ENCODE measurements around the gene DEFB114. TPM values are rescaled to one million over a fixed set of nuclear protein-coding genes. Genes with fewer than 3 reads are reported as not detected.

DEFB114 gene
- total RNA-seq, 2 experiments from 2014 or later: not detected

GRCh38 chr6:49913636-49914375 lies 50.2 kb downstream of the DEFB114 start:
- BruUV-seq (replicated peaks): no TSS peak
- H3K27ac ChIP-seq (ENCODE audit: low read depth, low read length, poor library complexity, severe bottlenecking): no peak overlapping the region
- H2AFZ ChIP-seq (ENCODE audit: low read length): no peak overlapping the region
- ChIA-PET POLR2A (no interaction called here), CTCF (ENCODE audit: unreplicated experiment) (interaction anchor here (0.6 kb wide), 1 partner anchor 333 kb away, joined by 3 read pairs; no protein-coding TSS in a partner anchor)
- no peak overlapping the region for H3K4me3 ChIP-seq (ENCODE audit: low read depth, low read length, poor library complexity, severe bottlenecking)
- H3K36me3 ChIP-seq (ENCODE audit: insufficient read depth, low read length): no peaks in the 10 kb centered on the region
- intact Hi-C loops (cut with micrococcal nuclease; ENCODE audit: unreplicated experiment): no loop called here
- H3K9me2 ChIP-seq (ENCODE audit: insufficient read depth, low read length): no peaks in the 10 kb centered on the region
- no peaks in the 10 kb centered on the region for H3K79me2 ChIP-seq (ENCODE audit: insufficient read depth, low read depth, low read length)
- DNase-seq (ENCODE audit: low spot score): no peak
- H3K4me2 ChIP-seq (ENCODE audit: low read length): no peak overlapping the region
- no peaks in the 10 kb centered on the region for H3K4me1 ChIP-seq (ENCODE audit: insufficient read depth, low read length, poor library complexity, severe bottlenecking)
- H3K9me3 ChIP-seq (ENCODE audit: low read length): no peaks in the 10 kb centered on the region
- H4K20me1 ChIP-seq (ENCODE audit: insufficient read depth, low read length): no peaks in the 10 kb centered on the region
- no peak for TF ChIP-seq EZH2phosphoT487 (IDR thresholded peaks at IDR 0.05; ENCODE audit: borderline replicate concordance, low read depth, low read length)
- no peak for TF ChIP-seq CTCF (conservative IDR thresholded peaks at IDR 0.05; ENCODE audit: low read length)

- H3K27ac ChIP-seq (ENCODE audit: low read depth, low read length, poor library complexity, severe bottlenecking): no peak overlapping the region
- no peaks in the 10 kb centered on the region for H3K9me3 ChIP-seq (ENCODE audit: low read length)
- no peaks in the 10 kb centered on the region for H4K20me1 ChIP-seq (ENCODE audit: insufficient read depth, low read length)
- no peak for DNase-seq (ENCODE audit: low spot score)
- H3K4me3 ChIP-seq (ENCODE audit: low read depth, low read length, poor library complexity, severe bottlenecking): no peak overlapping the region
- no peaks in the 10 kb centered on the region for H3K4me1 ChIP-seq (ENCODE audit: insufficient read depth, low read length, poor library complexity, severe bottlenecking)
- intact Hi-C loops (cut with micrococcal nuclease; ENCODE audit: unreplicated experiment): no loop called here
- no peak overlapping the region for H3K4me2 ChIP-seq (ENCODE audit: low read length)
- H3K36me3 ChIP-seq (ENCODE audit: insufficient read depth, low read length): no peaks in the 10 kb centered on the region
- no peak overlapping the region for H2AFZ ChIP-seq (ENCODE audit: low read length)
- ChIA-PET CTCF (ENCODE audit: unreplicated experiment) (no interaction called here), POLR2A (interaction anchor here (0.8 kb wide), 1 partner anchor 8 kb away, joined by 3 read pairs; no protein-coding TSS in a partner anchor)
- H3K79me2 ChIP-seq (ENCODE audit: insufficient read depth, low read depth, low read length): no peaks in the 10 kb centered on the region
- TF ChIP-seq EZH2phosphoT487 (IDR thresholded peaks at IDR 0.05; ENCODE audit: borderline replicate concordance, low read depth, low read length) (no peak), CTCF (conservative IDR thresholded peaks at IDR 0.05; ENCODE audit: low read length) (no peak)
- BruUV-seq (replicated peaks): no TSS peak
- H3K9me2 ChIP-seq (ENCODE audit: insufficient read depth, low read length): no peaks in the 10 kb centered on the region
These were observed 51.8 kb downstream of the DEFB114 start for GRCh38 chr6:49912196-49912595.

GRCh38 chr6:49911252-49911651 lies 52.7 kb downstream of the DEFB114 start:
- H3K27ac ChIP-seq (ENCODE audit: low read depth, low read length, poor library complexity, severe bottlenecking): no peak overlapping the region
- ChIA-PET POLR2A (no interaction called here), CTCF (ENCODE audit: unreplicated experiment) (no interaction called here)
- no peak for DNase-seq (ENCODE audit: low spot score)
- H3K9me2 ChIP-seq (ENCODE audit: insufficient read depth, low read length): no peaks in the 10 kb centered on the region
- no TSS peak for BruUV-seq (replicated peaks)
- intact Hi-C loops (cut with micrococcal nuclease; ENCODE audit: unreplicated experiment): no loop called here
- H4K20me1 ChIP-seq (ENCODE audit: insufficient read depth, low read length): no peaks in the 10 kb centered on the region
- H3K4me3 ChIP-seq (ENCODE audit: low read depth, low read length, poor library complexity, severe bottlenecking): no peak overlapping the region
- no peaks in the 10 kb centered on the region for H3K79me2 ChIP-seq (ENCODE audit: insufficient read depth, low read depth, low read length)
- no peaks in the 10 kb centered on the region for H3K9me3 ChIP-seq (ENCODE audit: low read length)
- no peak overlapping the region for H2AFZ ChIP-seq (ENCODE audit: low read length)
- TF ChIP-seq EZH2phosphoT487 (IDR thresholded peaks at IDR 0.05; ENCODE audit: borderline replicate concordance, low read depth, low read length) (no peak), CTCF (conservative IDR thresholded peaks at IDR 0.05; ENCODE audit: low read length) (no peak)
- no peak overlapping the region for H3K4me2 ChIP-seq (ENCODE audit: low read length)
- no peaks in the 10 kb centered on the region for H3K36me3 ChIP-seq (ENCODE audit: insufficient read depth, low read length)
- no peaks in the 10 kb centered on the region for H3K4me1 ChIP-seq (ENCODE audit: insufficient read depth, low read length, poor library complexity, severe bottlenecking)

Measured in OCI-LY7 (cell line).